GM12892 (cell line): ENCODE measurements around the gene PPA1.

Experiments used
- POLR2A ChIP-seq: IDR thresholded peaks from 2 replicates; pipeline ENCODE4 v1.6.1; 2011; ENCODE audit warnings: low read depth, low read length, control low read depth
- POLR2AphosphoS5 ChIP-seq: IDR thresholded peaks from 2 replicates; pipeline ENCODE4 v1.6.1; 2011; ENCODE audit warnings: low read depth, low read length, control low read depth
- TAF1 ChIP-seq: IDR thresholded peaks from 2 replicates; pipeline ENCODE4 v1.6.1; 2011; ENCODE audit warnings: low read depth, mild to moderate bottlenecking, control low read depth, low read length, borderline replicate concordance

DNA sequence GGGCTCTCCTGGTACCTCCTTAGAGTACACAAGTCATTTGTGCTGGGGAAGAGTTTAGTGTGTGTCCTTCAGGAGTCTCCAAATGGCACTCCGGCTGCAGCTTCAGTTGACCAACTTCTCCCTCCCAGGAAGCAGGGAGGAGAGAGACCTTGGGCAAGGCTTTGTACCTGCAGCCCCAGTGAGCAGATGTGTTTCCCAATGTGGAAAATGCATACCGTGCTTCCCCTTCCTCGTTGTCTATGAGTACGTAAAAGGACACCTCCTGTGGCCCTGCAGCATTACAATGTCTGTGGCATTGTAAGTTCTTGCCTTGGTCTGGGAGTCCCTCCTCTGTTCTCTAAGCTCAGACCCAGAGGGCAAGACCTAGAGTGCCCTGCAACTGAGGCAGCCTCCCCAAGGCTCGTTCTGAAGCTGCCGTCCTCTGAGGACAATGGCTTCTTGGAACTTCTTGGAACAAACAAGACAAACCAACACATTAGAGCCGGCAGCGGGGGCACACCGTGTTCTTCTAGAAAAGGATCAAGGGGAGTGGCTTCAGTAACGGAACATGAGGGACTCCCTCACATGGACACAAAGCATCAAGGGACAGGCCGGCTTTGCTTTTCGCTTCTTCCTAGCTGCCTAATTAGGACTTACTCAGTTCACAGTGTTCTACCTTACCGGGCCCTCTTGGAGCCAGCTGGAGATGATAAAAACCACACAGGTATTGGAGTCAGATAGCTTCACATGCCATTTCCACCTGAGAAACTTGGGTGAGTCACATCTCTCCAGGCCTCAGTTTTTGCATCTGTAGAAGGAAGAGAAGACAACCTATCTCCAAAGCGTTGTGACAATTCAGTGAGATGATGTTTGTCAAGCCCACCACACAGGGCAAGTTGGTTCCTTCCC is 20.9 kb upstream of the PPA1 start:
- TF ChIP-seq POLR2A (no peak), POLR2AphosphoS5 (no peak), TAF1 (no peak)
